GM21529 (cell line): Measurements from ENCODE around the gene OBSCN.

Experiments used
- ATAC-seq: cut with Tn5 transposase; IDR thresholded peaks from one replicate; pipeline ENCODE4 v1.9.1; 2021; ENCODE audit not compliant: unreplicated experiment

The OBSCN gene

GRCh38 chr1:228304225-228304624, 96.4 kb downstream of the OBSCN start:
- ATAC-seq, result no peak

GRCh38 chr1:228304766-228305395, 97.0 kb downstream of the OBSCN start:
- no peak for ATAC-seq

- no peak for ATAC-seq
Measured at GRCh38 chr1:228305721-228306152, 97.9 kb downstream of the OBSCN start.

GRCh38 chr1:228306275-228307217, 98.7 kb downstream of the OBSCN start:
- no peak for ATAC-seq

- no peak for ATAC-seq
Measured at GRCh38 chr1:228307218-228308023, 99.6 kb downstream of the OBSCN start.

GRCh38 chr1:228308085-228308601, 100.3 kb downstream of the OBSCN start:
- no peak for ATAC-seq

GRCh38 chr1:228308628-228309325, 100.9 kb downstream of the OBSCN start:
- ATAC-seq, result no peak

GRCh38 chr1:228309326-228310067, 101.7 kb downstream of the OBSCN start:
- ATAC-seq, result no peak

- ATAC-seq, result no peak
Measured at GRCh38 chr1:228310162-228310792, 102.4 kb downstream of the OBSCN start.

GRCh38 chr1:228311091-228311490, 103.2 kb downstream of the OBSCN start:
- no peak for ATAC-seq

GRCh38 chr1:228312136-228312764, 104.4 kb downstream of the OBSCN start:
- no peak for ATAC-seq

- no peak for ATAC-seq
Measured at GRCh38 chr1:228313536-228314277, 105.9 kb downstream of the OBSCN start.

- no peak for ATAC-seq
Measured at GRCh38 chr1:228314315-228314657, 106.4 kb downstream of the OBSCN start.

- ATAC-seq, result no peak
Measured at GRCh38 chr1:228314658-228315483, 107.0 kb downstream of the OBSCN start.

- no peak for ATAC-seq
Measured at GRCh38 chr1:228315484-228315944, 107.7 kb downstream of the OBSCN start.

GRCh38 chr1:228315945-228316588, 108.2 kb downstream of the OBSCN start:
- no peak for ATAC-seq
